ENCODE measurements around the gene CCNY.

Gene CCNY

GRCh38 chr10:35581655-35582054 is 245.3 kb downstream of the CCNY start:
- Histone ChIP-seq H2AFZ (ENCODE audit: low read depth, low read length) (no peak overlapping the region), H3K36me3 (replicated peaks; ENCODE audit: low read depth, low read length) (no peaks in the 10 kb centered on the region), H3K4me2 (ENCODE audit: low read length) (no peak overlapping the region), H3K27ac (ENCODE audit: low read length) (no peak overlapping the region), H3K79me2 (ENCODE audit: low read length) (no peaks in the 10 kb centered on the region), H4K20me1 (ENCODE audit: insufficient read depth, low read length) (no peaks in the 10 kb centered on the region), H3K4me3 (ENCODE audit: low read length) (no peak overlapping the region), H3K9ac (ENCODE audit: low read length) (no peak overlapping the region), H3K9me3 (ENCODE audit: insufficient read depth, low read length) (no peaks in the 10 kb centered on the region), H3K27me3 (ENCODE audit: low read depth, low read length) (no peaks in the 10 kb centered on the region), H3K4me1 (ENCODE audit: low read length) (no peaks in the 10 kb centered on the region)
- no peak for TF ChIP-seq EZH2phosphoT487 (IDR thresholded peaks at IDR 0.05; ENCODE audit: low read depth)
- no peak for TF ChIP-seq CTCF (IDR thresholded peaks at IDR 0.05; ENCODE audit: low read depth, low read length)

DNA sequence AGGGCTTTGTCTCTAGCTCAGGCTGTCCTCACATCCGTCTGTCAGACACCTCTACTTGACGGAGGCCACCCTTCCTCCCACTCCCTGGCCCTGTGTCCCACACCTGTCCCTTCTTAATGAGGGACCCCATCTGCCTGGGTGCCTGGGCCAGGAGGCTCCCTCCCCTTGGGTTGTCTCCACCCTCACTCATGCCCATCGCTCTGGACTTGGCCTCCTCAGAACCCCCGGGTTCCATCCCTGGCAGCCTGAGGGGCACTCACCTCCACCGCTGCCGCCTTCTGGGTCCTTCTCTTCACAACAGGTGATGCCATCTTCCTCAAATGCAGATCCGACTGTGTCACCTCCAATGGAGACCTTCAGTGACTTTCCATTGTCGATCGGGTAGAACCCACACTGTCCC is 248.6 kb downstream of the CCNY start:
- Histone ChIP-seq H3K4me2 (ENCODE audit: low read length) (no peak overlapping the region), H3K9ac (ENCODE audit: low read length) (no peak overlapping the region), H3K79me2 (ENCODE audit: low read length) (no peaks in the 10 kb centered on the region), H3K9me3 (ENCODE audit: insufficient read depth, low read length) (no peaks in the 10 kb centered on the region), H3K27ac (ENCODE audit: low read length) (no peak overlapping the region), H4K20me1 (ENCODE audit: insufficient read depth, low read length) (no peaks in the 10 kb centered on the region), H2AFZ (ENCODE audit: low read depth, low read length) (no peak overlapping the region), H3K36me3 (replicated peaks; ENCODE audit: low read depth, low read length) (no peaks in the 10 kb centered on the region), H3K4me3 (ENCODE audit: low read length) (no peak overlapping the region), H3K4me1 (ENCODE audit: low read length) (no peaks in the 10 kb centered on the region), H3K27me3 (ENCODE audit: low read depth, low read length) (no peaks in the 10 kb centered on the region)
- TF ChIP-seq EZH2phosphoT487 (IDR thresholded peaks at IDR 0.05; ENCODE audit: low read depth) (no peak), CTCF (IDR thresholded peaks at IDR 0.05; ENCODE audit: low read depth, low read length) (no peak)

GRCh38 chr10:35585356-35585755 is 249.0 kb downstream of the CCNY start:
- TF ChIP-seq EZH2phosphoT487 (IDR thresholded peaks at IDR 0.05; ENCODE audit: low read depth): no peak
- TF ChIP-seq CTCF (IDR thresholded peaks at IDR 0.05; ENCODE audit: low read depth, low read length): no peak
- Histone ChIP-seq H3K27ac (ENCODE audit: low read length) (no peak overlapping the region), H2AFZ (ENCODE audit: low read depth, low read length) (no peak overlapping the region), H4K20me1 (ENCODE audit: insufficient read depth, low read length) (no peaks in the 10 kb centered on the region), H3K36me3 (replicated peaks; ENCODE audit: low read depth, low read length) (no peaks in the 10 kb centered on the region), H3K4me2 (ENCODE audit: low read length) (no peak overlapping the region), H3K9ac (ENCODE audit: low read length) (no peak overlapping the region), H3K27me3 (ENCODE audit: low read depth, low read length) (no peaks in the 10 kb centered on the region), H3K4me3 (ENCODE audit: low read length) (no peak overlapping the region), H3K4me1 (ENCODE audit: low read length) (no peaks in the 10 kb centered on the region), H3K9me3 (ENCODE audit: insufficient read depth, low read length) (no peaks in the 10 kb centered on the region), H3K79me2 (ENCODE audit: low read length) (no peaks in the 10 kb centered on the region)

DNA sequence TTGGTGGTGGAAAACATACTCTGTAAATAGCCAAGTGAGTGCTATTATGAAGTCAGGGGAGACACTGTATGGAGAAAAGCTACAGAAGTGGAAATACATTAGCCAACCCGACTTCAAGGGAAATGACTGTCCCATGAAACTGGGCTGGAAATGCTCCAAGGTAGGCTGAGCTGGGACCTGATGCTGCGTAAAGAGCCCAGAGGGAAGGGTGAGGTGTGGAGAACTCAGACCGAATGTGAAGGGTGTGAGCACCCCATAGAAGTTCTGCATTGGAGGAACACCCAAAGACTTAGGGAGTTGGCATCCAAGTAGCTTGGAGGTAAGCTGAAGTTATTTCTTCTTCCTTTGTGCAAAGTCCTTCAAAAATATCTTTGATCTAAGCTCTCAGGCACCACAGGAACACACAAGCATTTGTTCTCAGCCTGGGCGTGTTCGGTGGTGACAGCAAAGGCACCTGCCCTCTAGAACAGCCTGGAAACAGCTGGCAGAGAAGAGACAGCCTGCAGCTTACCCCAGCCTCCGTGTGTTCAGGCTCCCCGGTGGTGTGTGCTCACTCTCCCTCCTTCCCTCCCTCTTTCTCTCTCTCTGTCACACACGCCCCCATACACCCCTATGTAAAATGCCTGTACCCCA is 249.7 kb downstream of the CCNY start:
- H3K4me3 ChIP-seq (ENCODE audit: low read length): no peak overlapping the region
- no peaks in the 10 kb centered on the region for H4K20me1 ChIP-seq (ENCODE audit: insufficient read depth, low read length)
- H3K4me1 ChIP-seq (ENCODE audit: low read length): no peaks in the 10 kb centered on the region
- no peak overlapping the region for H3K9ac ChIP-seq (ENCODE audit: low read length)
- H3K27me3 ChIP-seq (ENCODE audit: low read depth, low read length): no peaks in the 10 kb centered on the region
- H3K4me2 ChIP-seq (ENCODE audit: low read length): no peak overlapping the region
- H3K79me2 ChIP-seq (ENCODE audit: low read length): no peaks in the 10 kb centered on the region
- no peaks in the 10 kb centered on the region for H3K9me3 ChIP-seq (ENCODE audit: insufficient read depth, low read length)
- H2AFZ ChIP-seq (ENCODE audit: low read depth, low read length): no peak overlapping the region
- no peak overlapping the region for H3K27ac ChIP-seq (ENCODE audit: low read length)
- H3K36me3 ChIP-seq (replicated peaks; ENCODE audit: low read depth, low read length): no peaks in the 10 kb centered on the region
- TF ChIP-seq EZH2phosphoT487 (IDR thresholded peaks at IDR 0.05; ENCODE audit: low read depth) (no peak), CTCF (IDR thresholded peaks at IDR 0.05; ENCODE audit: low read depth, low read length) (no peak)

Data from OCI-LY3 (cell line).